GM12873 (cell line): ENCODE measurements around the gene RPRD2.

Experiments used
- CTCF ChIP-seq: IDR thresholded peaks from 2 replicates; pipeline ENCODE4 v1.5.1; 2012; ENCODE audit warnings: low read depth, mild to moderate bottlenecking, moderate library complexity, low read length, control low read depth; ENCODE audit not compliant: insufficient read depth; ENCODE audit errors: missing control alignments

RPRD2 gene

GRCh38 chr1:150362721-150363425 is 1.1 kb upstream of the RPRD2 start:
- TF ChIP-seq CTCF: no peak

GRCh38 chr1:150364231-150365003 is 470 bp downstream of the RPRD2 start:
- TF ChIP-seq CTCF: no peak

- no peak for TF ChIP-seq CTCF
Measured at GRCh38 chr1:150365941-150366340, 2.0 kb downstream of the RPRD2 start.

- no peak for TF ChIP-seq CTCF
Measured at GRCh38 chr1:150366416-150367296, 2.7 kb downstream of the RPRD2 start.

GRCh38 chr1:150371110-150371509 is 7.2 kb downstream of the RPRD2 start:
- TF ChIP-seq CTCF: no peak

- TF ChIP-seq CTCF: no peak
Measured at GRCh38 chr1:150372580-150372979, 8.6 kb downstream of the RPRD2 start.

GRCh38 chr1:150376110-150376509 is 12.2 kb downstream of the RPRD2 start:
- no peak for TF ChIP-seq CTCF
